ENCODE results near the gene OR2F1. TPM values are rescaled to one million over a fixed set of nuclear protein-coding genes. Genes with fewer than 3 reads are reported as not detected.
A peak's percentile ranks its signal among the peaks of the same experiment; 100 is the strongest.

The OR2F1 gene, protein sequence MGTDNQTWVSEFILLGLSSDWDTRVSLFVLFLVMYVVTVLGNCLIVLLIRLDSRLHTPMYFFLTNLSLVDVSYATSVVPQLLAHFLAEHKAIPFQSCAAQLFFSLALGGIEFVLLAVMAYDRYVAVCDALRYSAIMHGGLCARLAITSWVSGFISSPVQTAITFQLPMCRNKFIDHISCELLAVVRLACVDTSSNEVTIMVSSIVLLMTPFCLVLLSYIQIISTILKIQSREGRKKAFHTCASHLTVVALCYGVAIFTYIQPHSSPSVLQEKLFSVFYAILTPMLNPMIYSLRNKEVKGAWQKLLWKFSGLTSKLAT
- not detected for total RNA-seq

- Mint-ChIP-seq H3K4me1 (ENCODE audit: low read depth) (no peaks in the 10 kb centered on the region), H3K36me3 (ENCODE audit: insufficient read depth in 2 of 2) (no peaks in the 10 kb centered on the region), H3K27ac (no peak within 1 kb of the TSS), H3K4me3 (no peak within 1 kb of the TSS), H3K9me3 (no peaks in the 10 kb centered on the region), H3K27me3 (ENCODE audit: low read depth) (peaks cover 39% of the 10 kb centered on the region)
- DNase-seq, result no peak
- no peak for ATAC-seq (replicated peaks in 1 of 2)
Measured at GRCh38 chr7:143954544-143954943, at the start of gene OR2F1. Gene OR2F1, plus strand, starts transcription at chr7:143954844. Its CDS starts 5,127 bp downstream, at chr7:143959971.

- Mint-ChIP-seq H3K27me3 (ENCODE audit: low read depth) (no peaks in the 10 kb centered on the region), H3K4me3 (no peak overlapping the region), H3K4me1 (ENCODE audit: low read depth) (peaks cover 15% of the 10 kb centered on the region), H3K27ac (no peak overlapping the region), H3K9me3 (no peaks in the 10 kb centered on the region), H3K36me3 (ENCODE audit: insufficient read depth in 2 of 2) (no peaks in the 10 kb centered on the region)
- no peak for ATAC-seq (replicated peaks in 1 of 2)
- DNase-seq, result no peak
Measured at GRCh38 chr7:143905509-143905908, 49.1 kb upstream of the OR2F1 start.

DNA sequence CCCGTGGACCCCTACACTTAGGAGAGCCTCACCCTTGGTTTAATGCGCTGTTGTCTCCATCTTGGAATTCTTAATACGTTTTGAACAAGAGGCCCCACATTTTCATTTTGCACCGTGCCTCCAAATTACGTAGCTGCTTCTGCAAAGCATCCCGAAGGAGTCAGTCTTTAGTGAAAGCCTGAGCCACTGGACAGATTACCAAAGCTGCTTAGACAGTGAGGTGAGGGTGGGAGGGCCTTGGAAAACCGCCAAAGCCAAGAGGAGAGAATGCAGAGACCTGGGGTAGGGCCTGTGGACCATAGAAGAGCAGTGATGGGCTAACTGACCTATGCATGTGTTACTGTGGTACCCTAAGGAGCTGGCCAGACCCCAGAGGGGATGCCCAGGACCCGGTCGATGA lies 48.5 kb upstream of the OR2F1 start:
- no peak overlapping the region for H3K27ac Mint-ChIP-seq
- H3K27me3 Mint-ChIP-seq (ENCODE audit: low read depth), result no peaks in the 10 kb centered on the region
- H3K4me3 Mint-ChIP-seq, result no peak overlapping the region

DNA sequence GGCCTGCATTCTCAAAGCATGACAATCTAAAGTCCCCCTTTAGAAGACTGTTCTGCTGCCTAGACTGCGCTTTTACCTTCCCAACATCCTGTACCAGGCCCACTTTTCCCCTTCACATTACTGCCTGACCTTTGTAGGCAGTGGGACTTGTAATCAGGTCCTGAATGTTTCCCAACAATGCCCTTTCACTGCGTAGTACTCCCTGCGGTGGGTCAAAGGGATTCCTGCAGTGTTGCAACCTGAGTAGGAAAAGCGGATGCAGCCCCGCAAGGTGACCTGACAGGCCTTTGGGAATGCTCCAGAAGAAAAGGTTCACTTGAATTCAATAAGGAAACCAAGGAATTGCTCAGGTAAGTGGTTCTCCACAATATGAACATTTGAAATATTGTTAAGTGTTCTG lies 47.7 kb upstream of the OR2F1 start:
- H3K36me3 Mint-ChIP-seq (ENCODE audit: insufficient read depth in 2 of 2), result no peaks in the 10 kb centered on the region
- H3K4me3 Mint-ChIP-seq, result no peak overlapping the region
- no peak for DNase-seq
- H3K27ac Mint-ChIP-seq, result no peak overlapping the region
- no peak for ATAC-seq (replicated peaks in 1 of 2)
- H3K4me1 Mint-ChIP-seq (ENCODE audit: low read depth), result peaks cover 12% of the 10 kb centered on the region
- H3K9me3 Mint-ChIP-seq, result no peaks in the 10 kb centered on the region
- H3K27me3 Mint-ChIP-seq (ENCODE audit: low read depth), result no peaks in the 10 kb centered on the region

More for the DNA sequence above, 48.5 kb upstream of the OR2F1 start:
- ATAC-seq (replicated peaks in 1 of 2), result no peak
- DNase-seq, result no peak
- H3K9me3 Mint-ChIP-seq, result no peaks in the 10 kb centered on the region
- H3K4me1 Mint-ChIP-seq (ENCODE audit: low read depth), result peaks cover 15% of the 10 kb centered on the region
- H3K36me3 Mint-ChIP-seq (ENCODE audit: insufficient read depth in 2 of 2), result no peaks in the 10 kb centered on the region

- ATAC-seq (replicated peaks in 1 of 2), result no peak
- no peaks in the 10 kb centered on the region for H3K9me3 Mint-ChIP-seq
- no peaks in the 10 kb centered on the region for H3K36me3 Mint-ChIP-seq (ENCODE audit: insufficient read depth in 2 of 2)
- no peak overlapping the region for H3K4me3 Mint-ChIP-seq
- H3K27me3 Mint-ChIP-seq (ENCODE audit: low read depth), result no peaks in the 10 kb centered on the region
- no peak for DNase-seq
- peaks cover 12% of the 10 kb centered on the region for H3K4me1 Mint-ChIP-seq (ENCODE audit: low read depth)
- H3K27ac Mint-ChIP-seq, result no peak overlapping the region
Measured at GRCh38 chr7:143908120-143908519, 46.5 kb upstream of the OR2F1 start.

- no peak for ATAC-seq (replicated peaks in 1 of 2)
- H3K36me3 Mint-ChIP-seq (ENCODE audit: insufficient read depth in 2 of 2), result no peaks in the 10 kb centered on the region
- H3K27me3 Mint-ChIP-seq (ENCODE audit: low read depth), result no peaks in the 10 kb centered on the region
- no peak overlapping the region for H3K27ac Mint-ChIP-seq
- no peak for DNase-seq
- no peaks in the 10 kb centered on the region for H3K9me3 Mint-ChIP-seq
- H3K4me1 Mint-ChIP-seq (ENCODE audit: low read depth), result peaks cover 12% of the 10 kb centered on the region
- H3K4me3 Mint-ChIP-seq, result no peak overlapping the region
Measured at GRCh38 chr7:143909863-143910262, 44.8 kb upstream of the OR2F1 start.

DNA sequence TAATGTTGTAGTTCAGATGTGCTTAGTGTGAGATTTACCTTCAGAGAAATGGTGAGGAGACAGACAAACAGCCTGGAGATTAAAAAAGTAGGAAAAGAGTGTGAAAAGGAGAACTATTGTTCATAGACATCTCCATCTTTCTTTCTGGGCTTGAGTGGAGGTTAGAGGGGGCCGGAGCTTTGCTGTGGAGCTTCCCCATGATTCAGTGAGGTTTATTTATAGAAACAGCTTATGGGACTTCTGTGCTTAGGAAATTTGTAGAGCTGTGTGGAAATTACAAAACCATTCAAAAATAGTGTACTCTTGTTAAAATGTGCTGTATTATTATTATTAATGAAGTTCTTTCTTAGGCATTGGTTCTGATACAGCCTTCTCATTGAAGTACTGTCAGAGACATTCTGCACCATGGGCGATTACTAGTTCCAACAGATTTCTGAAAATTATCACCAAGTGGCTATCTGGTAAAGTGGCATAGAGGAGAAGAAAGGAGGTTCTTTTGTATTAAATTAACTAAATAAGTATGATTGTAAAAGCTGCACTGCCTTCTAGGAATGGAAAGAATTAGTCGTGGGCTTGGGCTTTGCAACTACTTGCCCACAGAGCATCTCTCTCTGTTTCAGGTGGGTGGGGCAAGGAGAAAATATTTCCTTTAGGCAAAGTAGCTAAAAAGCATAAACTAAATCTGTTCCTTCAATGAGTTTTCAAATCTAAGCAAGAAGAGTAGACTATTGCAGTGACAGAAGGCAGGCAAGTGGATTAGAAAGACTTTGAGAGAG lies 44.0 kb upstream of the OR2F1 start:
- Mint-ChIP-seq H3K9me3 (no peaks in the 10 kb centered on the region), H3K4me3 (no peak overlapping the region), H3K27me3 (ENCODE audit: low read depth) (no peaks in the 10 kb centered on the region), H3K36me3 (ENCODE audit: insufficient read depth in 2 of 2) (no peaks in the 10 kb centered on the region), H3K27ac (no peak overlapping the region), H3K4me1 (ENCODE audit: low read depth) (peaks cover 12% of the 10 kb centered on the region)
- no peak for ATAC-seq (replicated peaks in 1 of 2)
- DNase-seq, result no peak

DNA sequence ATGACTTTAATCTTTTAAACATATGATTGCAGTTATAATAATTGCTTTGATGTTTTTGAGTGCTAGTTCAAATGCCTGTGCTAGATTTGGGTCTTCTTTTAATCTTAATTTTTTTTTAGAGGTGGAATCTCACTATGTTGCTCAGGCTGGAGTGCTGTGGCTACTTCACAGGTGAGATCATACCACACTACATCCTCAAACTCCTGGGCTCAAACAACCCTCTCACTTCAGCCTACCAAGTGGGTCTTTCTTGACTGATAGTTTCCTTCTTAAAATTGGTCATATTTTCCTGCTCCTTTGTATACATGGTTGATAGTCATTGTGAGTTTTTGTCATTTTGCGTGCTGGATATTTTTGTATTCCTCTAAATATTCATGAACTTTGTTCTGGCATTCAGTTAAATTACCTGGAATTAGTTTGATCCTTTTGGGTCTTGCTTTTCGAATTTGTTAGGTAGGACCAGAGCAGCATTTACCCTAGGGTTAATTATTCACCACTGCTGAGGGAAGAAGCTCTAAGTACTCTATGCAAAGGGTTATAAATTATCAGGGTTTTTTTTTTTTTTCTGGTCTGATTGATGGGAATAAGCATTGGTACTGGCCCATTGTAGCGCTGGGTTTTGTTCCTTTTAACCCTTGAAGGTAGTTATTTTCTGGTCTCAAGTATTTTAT lies 40.6 kb upstream of the OR2F1 start:
- no peaks in the 10 kb centered on the region for H3K27me3 Mint-ChIP-seq (ENCODE audit: low read depth)
- DNase-seq (no peak), ATAC-seq (replicated peaks in 1 of 2) (no peak)
- no peaks in the 10 kb centered on the region for H3K36me3 Mint-ChIP-seq (ENCODE audit: insufficient read depth in 2 of 2)
- peaks cover 12% of the 10 kb centered on the region for H3K4me1 Mint-ChIP-seq (ENCODE audit: low read depth)
- H3K27ac Mint-ChIP-seq, result peak overlapping the region; percentile 61
- H3K4me3 Mint-ChIP-seq, result no peak overlapping the region
- H3K9me3 Mint-ChIP-seq, result no peaks in the 10 kb centered on the region

- DNase-seq (no peak), ATAC-seq (replicated peaks in 1 of 2) (no peak)
- peaks cover 12% of the 10 kb centered on the region for H3K4me1 Mint-ChIP-seq (ENCODE audit: low read depth)
- no peaks in the 10 kb centered on the region for H3K9me3 Mint-ChIP-seq
- no peak overlapping the region for H3K4me3 Mint-ChIP-seq
- no peaks in the 10 kb centered on the region for H3K36me3 Mint-ChIP-seq (ENCODE audit: insufficient read depth in 2 of 2)
- peaks cover 8% of the 10 kb centered on the region for H3K27me3 Mint-ChIP-seq (ENCODE audit: low read depth)
- H3K27ac Mint-ChIP-seq, result no peak overlapping the region
Measured at GRCh38 chr7:143914938-143915652, 39.5 kb upstream of the OR2F1 start.

- Mint-ChIP-seq H3K9me3 (no peaks in the 10 kb centered on the region), H3K27me3 (ENCODE audit: low read depth) (peaks cover 15% of the 10 kb centered on the region), H3K36me3 (ENCODE audit: insufficient read depth in 2 of 2) (no peaks in the 10 kb centered on the region), H3K4me3 (no peak overlapping the region), H3K27ac (no peak overlapping the region), H3K4me1 (ENCODE audit: low read depth) (peaks cover 17% of the 10 kb centered on the region)
- DNase-seq, result no peak
- ATAC-seq (replicated peaks in 1 of 2), result no peak
Measured at GRCh38 chr7:143924851-143925250, 29.8 kb upstream of the OR2F1 start.

DNA sequence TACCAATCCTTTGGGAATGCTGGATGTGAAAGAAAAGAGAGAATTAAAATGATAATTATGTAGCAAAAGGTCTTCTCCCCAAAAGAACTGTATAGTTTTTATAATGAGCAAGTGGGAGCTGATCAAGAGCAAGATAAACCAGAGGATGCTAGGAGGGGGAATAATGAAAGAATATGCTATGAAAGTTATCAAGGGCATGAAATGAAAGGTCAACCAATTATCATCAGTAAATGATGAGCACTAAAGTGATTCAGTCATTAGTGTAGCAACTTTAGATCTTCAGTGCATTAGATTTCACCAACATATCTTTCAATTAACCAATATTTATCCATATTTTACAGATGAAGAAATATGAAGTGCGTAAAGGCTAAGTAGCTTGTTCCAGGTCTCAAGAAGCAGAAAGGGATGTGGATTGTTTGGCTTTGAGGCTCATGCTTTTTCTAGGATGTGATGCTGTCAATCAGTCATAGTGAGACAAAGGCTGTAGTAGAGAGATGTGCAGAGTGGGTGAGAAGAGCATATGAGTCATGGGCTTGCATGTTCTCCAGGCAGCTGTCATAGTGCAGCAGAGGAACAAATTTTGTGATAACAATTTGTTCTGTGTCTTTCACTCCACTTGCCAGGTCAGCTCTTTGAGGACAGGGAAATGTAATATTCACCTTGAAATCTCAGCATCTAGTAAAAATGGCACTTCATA lies 25.3 kb upstream of the OR2F1 start:
- peaks cover 20% of the 10 kb centered on the region for H3K4me1 Mint-ChIP-seq (ENCODE audit: low read depth)
- peaks cover 0 to 4% of the 10 kb centered on the region in 2 donors for H3K9me3 Mint-ChIP-seq
- DNase-seq (peak; percentile 27 to 38), ATAC-seq (replicated peaks in 1 of 2) (peak; percentile 100)
- H3K36me3 Mint-ChIP-seq (ENCODE audit: insufficient read depth in 2 of 2), result peaks cover 0 to 2% of the 10 kb centered on the region in 2 donors
- no peak overlapping the region for H3K27ac Mint-ChIP-seq
- peak overlapping the region in 1 of 2 donors; percentile 36 for H3K4me3 Mint-ChIP-seq
- H3K27me3 Mint-ChIP-seq (ENCODE audit: low read depth), result peaks cover 10% of the 10 kb centered on the region

GRCh38 chr7:143931739-143932138 lies 22.9 kb upstream of the OR2F1 start:
- Mint-ChIP-seq H3K4me3 (no peak overlapping the region), H3K27ac (peak overlapping the region; percentile 6), H3K9me3 (peaks cover 0 to 4% of the 10 kb centered on the region in 2 donors), H3K27me3 (ENCODE audit: low read depth) (peaks cover 10% of the 10 kb centered on the region), H3K36me3 (ENCODE audit: insufficient read depth in 2 of 2) (peaks cover 0 to 2% of the 10 kb centered on the region in 2 donors), H3K4me1 (ENCODE audit: low read depth) (peaks cover 20% of the 10 kb centered on the region)
- ATAC-seq (replicated peaks in 1 of 2) (no peak), DNase-seq (no peak)

All from activated T-cell treated with anti-CD3 and anti-CD28 coated beads, Interleukin-2, amount 50 U/mL, for 72 hours (primary cell).